ENCODE data around the gene FANCD2. TPM values are rescaled to one million over a fixed set of nuclear protein-coding genes. Genes with fewer than 3 reads are reported as not detected.

The FANCD2 gene
- total RNA-seq, 1 experiment from 2014 or later: 69.2 TPM

DNA sequence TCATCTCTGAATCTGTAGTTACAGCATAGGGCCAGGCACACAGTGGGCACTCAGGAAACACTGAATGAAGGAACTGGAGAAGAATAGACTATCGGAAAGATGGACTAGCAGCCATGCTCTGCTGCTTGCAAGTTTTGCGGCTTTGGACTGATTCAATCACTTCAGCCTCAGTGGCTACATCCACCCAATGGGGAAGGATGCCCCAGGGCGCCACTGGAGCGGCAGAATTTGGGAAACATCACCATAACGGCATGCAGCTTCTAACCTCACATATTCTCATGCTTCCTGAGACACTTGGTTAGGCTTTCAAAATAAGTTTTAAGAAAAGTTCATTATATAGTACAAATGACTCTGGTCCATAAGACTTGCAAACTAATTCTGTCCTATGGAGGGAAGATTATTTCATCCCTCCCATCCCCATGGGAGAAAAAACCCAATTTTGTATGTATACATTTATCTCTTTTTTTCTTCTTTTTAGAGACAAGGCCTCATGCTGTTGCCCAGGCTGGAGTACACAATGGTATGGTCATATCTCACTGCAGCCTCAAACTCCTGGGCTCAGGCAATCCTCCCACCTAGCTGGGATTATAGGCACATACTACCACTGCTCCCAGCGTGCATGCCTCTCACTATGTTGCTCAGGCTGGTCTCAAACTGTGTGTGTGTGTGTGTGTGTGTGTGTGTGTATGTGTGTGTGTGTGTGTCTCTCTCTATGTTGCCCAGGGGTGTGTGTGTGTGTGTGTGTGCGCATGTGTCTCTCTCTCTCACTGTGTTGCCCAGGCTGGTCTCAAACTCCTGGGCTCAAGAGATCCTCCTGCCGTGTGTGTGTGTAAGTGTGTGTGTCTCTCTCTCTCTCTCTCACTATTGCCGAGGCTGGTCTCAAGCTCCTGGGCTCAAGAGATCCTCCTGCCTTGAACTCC lies 4.1 kb upstream of the FANCD2 start:
- Histone ChIP-seq H3K27ac (ENCODE audit: low read depth, low read length, poor library complexity, severe bottlenecking) (no peak overlapping the region), H3K4me3 (ENCODE audit: low read depth, low read length, poor library complexity, severe bottlenecking) (no peak overlapping the region), H3K27me3 (replicated peaks; ENCODE audit: insufficient read depth, low read depth, low read length, poor library complexity) (no peaks in the 10 kb centered on the region), H3K9me3 (ENCODE audit: low read depth, low read length, poor library complexity, severe bottlenecking) (no peaks in the 10 kb centered on the region), H3K4me1 (ENCODE audit: insufficient read depth, low read length, poor library complexity, severe bottlenecking) (peaks cover 7% of the 10 kb centered on the region), H3K36me3 (ENCODE audit: insufficient read depth, low read length, poor library complexity, severe bottlenecking) (no peaks in the 10 kb centered on the region)
- TF ChIP-seq, protein P1, sequence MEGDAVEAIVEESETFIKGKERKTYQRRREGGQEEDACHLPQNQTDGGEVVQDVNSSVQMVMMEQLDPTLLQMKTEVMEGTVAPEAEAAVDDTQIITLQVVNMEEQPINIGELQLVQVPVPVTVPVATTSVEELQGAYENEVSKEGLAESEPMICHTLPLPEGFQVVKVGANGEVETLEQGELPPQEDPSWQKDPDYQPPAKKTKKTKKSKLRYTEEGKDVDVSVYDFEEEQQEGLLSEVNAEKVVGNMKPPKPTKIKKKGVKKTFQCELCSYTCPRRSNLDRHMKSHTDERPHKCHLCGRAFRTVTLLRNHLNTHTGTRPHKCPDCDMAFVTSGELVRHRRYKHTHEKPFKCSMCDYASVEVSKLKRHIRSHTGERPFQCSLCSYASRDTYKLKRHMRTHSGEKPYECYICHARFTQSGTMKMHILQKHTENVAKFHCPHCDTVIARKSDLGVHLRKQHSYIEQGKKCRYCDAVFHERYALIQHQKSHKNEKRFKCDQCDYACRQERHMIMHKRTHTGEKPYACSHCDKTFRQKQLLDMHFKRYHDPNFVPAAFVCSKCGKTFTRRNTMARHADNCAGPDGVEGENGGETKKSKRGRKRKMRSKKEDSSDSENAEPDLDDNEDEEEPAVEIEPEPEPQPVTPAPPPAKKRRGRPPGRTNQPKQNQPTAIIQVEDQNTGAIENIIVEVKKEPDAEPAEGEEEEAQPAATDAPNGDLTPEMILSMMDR (conservative IDR thresholded peaks at IDR 0.05; ENCODE audit: low read depth, low read length): no peak
- TF ChIP-seq EZH2 (IDR thresholded peaks at IDR 0.05; ENCODE audit: borderline replicate concordance, low read depth, low read length, poor library complexity, severe bottlenecking): no peak
- no TSS peak for BruUV-seq (replicated peaks)
- ChIA-PET CTCF (no interaction called here), POLR2A (ENCODE audit: low non-redundant PET) (no interaction called here)
- intact Hi-C loops (cut with micrococcal nuclease; ENCODE audit: unreplicated experiment): no loop called here
- DNase-seq (ENCODE audit: low spot score): no peak

DNA sequence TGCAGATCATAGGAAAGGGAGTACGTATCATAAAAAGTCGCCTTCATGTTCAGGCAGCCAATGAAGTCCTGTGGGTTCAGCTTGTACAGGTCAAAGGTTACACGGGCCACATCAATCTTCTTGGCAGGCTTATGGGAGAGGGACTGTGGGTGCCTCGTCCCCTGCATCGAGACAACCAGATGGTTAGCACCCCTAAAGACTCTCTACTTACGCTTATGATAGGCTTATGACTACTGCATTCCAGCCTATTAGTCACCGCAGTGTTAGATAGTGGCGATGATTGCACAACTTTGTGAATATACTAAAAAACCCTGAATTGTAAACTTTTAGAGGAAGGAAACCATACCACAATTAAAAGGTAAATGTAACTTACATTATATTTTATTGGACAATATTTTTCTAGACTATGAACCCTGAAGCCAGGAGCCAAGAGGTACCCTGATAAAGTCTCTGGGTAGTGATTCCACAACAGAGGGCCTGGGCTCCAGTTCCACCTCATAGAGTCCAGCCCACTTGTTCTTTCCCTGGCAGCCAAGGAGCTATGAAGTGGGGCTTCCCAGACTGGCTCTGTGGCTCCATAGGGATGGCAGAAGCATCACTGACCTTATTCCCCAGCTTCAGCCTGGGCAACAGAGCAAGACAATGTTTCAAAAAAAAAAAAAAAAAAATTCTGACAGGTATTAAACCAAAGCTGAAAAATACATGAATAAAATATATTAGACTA lies 2.5 kb upstream of the FANCD2 start:
- Histone ChIP-seq H3K4me3 (ENCODE audit: low read depth, low read length, poor library complexity, severe bottlenecking) (no peak overlapping the region), H3K36me3 (ENCODE audit: insufficient read depth, low read length, poor library complexity, severe bottlenecking) (peaks cover 8% of the 10 kb centered on the region), H3K27me3 (replicated peaks; ENCODE audit: insufficient read depth, low read depth, low read length, poor library complexity) (no peaks in the 10 kb centered on the region), H3K9me3 (ENCODE audit: low read depth, low read length, poor library complexity, severe bottlenecking) (no peaks in the 10 kb centered on the region), H3K27ac (ENCODE audit: low read depth, low read length, poor library complexity, severe bottlenecking) (no peak overlapping the region), H3K4me1 (ENCODE audit: insufficient read depth, low read length, poor library complexity, severe bottlenecking) (peaks cover 7% of the 10 kb centered on the region)
- BruUV-seq (replicated peaks): no TSS peak
- TF ChIP-seq, protein P1 (conservative IDR thresholded peaks at IDR 0.05; ENCODE audit: low read depth, low read length): no peak
- TF ChIP-seq EZH2 (IDR thresholded peaks at IDR 0.05; ENCODE audit: borderline replicate concordance, low read depth, low read length, poor library complexity, severe bottlenecking): no peak
- intact Hi-C loops (cut with micrococcal nuclease; ENCODE audit: unreplicated experiment): no loop called here
- POLR2A ChIA-PET (ENCODE audit: low non-redundant PET): no interaction called here
- DNase-seq (ENCODE audit: low spot score): no peak
- CTCF ChIA-PET: no interaction called here

- Histone ChIP-seq H3K27ac (ENCODE audit: low read depth, low read length, poor library complexity, severe bottlenecking) (peak overlapping the region; percentile 91), H3K27me3 (replicated peaks; ENCODE audit: insufficient read depth, low read depth, low read length, poor library complexity) (no peaks in the 10 kb centered on the region), H3K36me3 (ENCODE audit: insufficient read depth, low read length, poor library complexity, severe bottlenecking) (peaks cover 15% of the 10 kb centered on the region), H3K9me3 (ENCODE audit: low read depth, low read length, poor library complexity, severe bottlenecking) (no peaks in the 10 kb centered on the region), H3K4me3 (ENCODE audit: low read depth, low read length, poor library complexity, severe bottlenecking) (peak overlapping the region; percentile 86), H3K4me1 (ENCODE audit: insufficient read depth, low read length, poor library complexity, severe bottlenecking) (peaks cover 7% of the 10 kb centered on the region)
- ChIA-PET CTCF (no interaction called here), POLR2A (ENCODE audit: low non-redundant PET) (no interaction called here)
- TF ChIP-seq, protein P1 (conservative IDR thresholded peaks at IDR 0.05; ENCODE audit: low read depth, low read length): no peak
- no peak for TF ChIP-seq EZH2 (IDR thresholded peaks at IDR 0.05; ENCODE audit: borderline replicate concordance, low read depth, low read length, poor library complexity, severe bottlenecking)
- no peak for DNase-seq (ENCODE audit: low spot score)
- intact Hi-C loops (cut with micrococcal nuclease; ENCODE audit: unreplicated experiment): no loop called here
- TSS peak; percentile 52 for BruUV-seq (replicated peaks)
Measured at GRCh38 chr3:10025205-10026083, 793 bp upstream of the FANCD2 start.
